ACC112 (cell line): ENCODE measurements around the gene SEL1L.
"Not testable (repeated sequence)": the region's sequence is repeated elsewhere in the genome, so short reads cannot be mapped to it uniquely, and the experiment has no call there.

Experiments
- H2AFZ ChIP-seq: fragments of 200-600 bp; sonication (generic); one replicate; pipeline ENCODE4 v1.6.0; 2017; ENCODE audit warnings: antibody characterized with exemption, low read length; ENCODE audit not compliant: unreplicated experiment
- H3K27ac ChIP-seq: fragments of 200-600 bp; sonication (generic); 2 replicates; pipeline ENCODE4 v1.5.1; 2014; ENCODE audit warnings: low read depth, mild to moderate bottlenecking, antibody characterized with exemption, low read length, moderate library complexity
- H3K27me3 ChIP-seq: fragments of 200-600 bp; sonication (generic); 2 replicates; pipeline ENCODE4 v1.6.1; 2014; ENCODE audit warnings: mild to moderate bottlenecking, antibody characterized with exemption, low read length, moderate library complexity, mixed read lengths; ENCODE audit not compliant: insufficient read depth
- H3K36me3 ChIP-seq: fragments of 200-600 bp; sonication (generic); 2 replicates; pipeline ENCODE4 v1.6.1; 2016; ENCODE audit warnings: mild to moderate bottlenecking, antibody characterized with exemption, low read length, moderate library complexity, mixed read lengths; ENCODE audit not compliant: insufficient read depth
- H3K4me1 ChIP-seq: fragments of 200-600 bp; sonication (generic); one replicate; pipeline ENCODE4 v1.6.1; 2016; ENCODE audit warnings: low read length, mixed read lengths; ENCODE audit not compliant: insufficient read depth, unreplicated experiment, control insufficient read depth
- H3K4me3 ChIP-seq: fragments of 200-600 bp; sonication (generic); 2 replicates; pipeline ENCODE4 v1.5.1; 2014; ENCODE audit warnings: mild to moderate bottlenecking, low read depth, low read length
- H3K79me2 ChIP-seq: fragments of 200-600 bp; sonication (generic); one replicate; pipeline ENCODE4 v1.6.0; 2016; ENCODE audit warnings: low read length; ENCODE audit not compliant: control insufficient read depth, unreplicated experiment, insufficient read depth

Gene SEL1L

GRCh38 chr14:81555684-81556083, 22.0 kb upstream of the SEL1L start:
- H3K4me1 ChIP-seq: no peaks in the 10 kb centered on the region
- H3K4me3 ChIP-seq: no peak overlapping the region
- H3K79me2 ChIP-seq: no peaks in the 10 kb centered on the region
- H3K27me3 ChIP-seq: no peaks in the 10 kb centered on the region
- H2AFZ ChIP-seq: no peak overlapping the region
- H3K36me3 ChIP-seq: no peaks in the 10 kb centered on the region
- H3K27ac ChIP-seq: no peak overlapping the region

GRCh38 chr14:81555051-81555450, 21.4 kb upstream of the SEL1L start:
- no peaks in the 10 kb centered on the region for H3K4me1 ChIP-seq
- H2AFZ ChIP-seq: no peak overlapping the region

GRCh38 chr14:81551471-81551870, 17.8 kb upstream of the SEL1L start:
- no peaks in the 10 kb centered on the region for H3K79me2 ChIP-seq
- no peak overlapping the region for H3K4me3 ChIP-seq

More at GRCh38 chr14:81555051-81555450, 21.4 kb upstream of the SEL1L start:
- no peaks in the 10 kb centered on the region for H3K36me3 ChIP-seq
- no peak overlapping the region for H3K4me3 ChIP-seq
- no peaks in the 10 kb centered on the region for H3K79me2 ChIP-seq
- H3K27me3 ChIP-seq: no peaks in the 10 kb centered on the region
- no peak overlapping the region for H3K27ac ChIP-seq

GRCh38 chr14:81550001-81550637, 16.5 kb upstream of the SEL1L start:
- H3K4me3 ChIP-seq: no peak overlapping the region
- H3K27ac ChIP-seq: no peak overlapping the region
- no peaks in the 10 kb centered on the region for H3K79me2 ChIP-seq
- H2AFZ ChIP-seq: no peak overlapping the region
- H3K36me3 ChIP-seq: no peaks in the 10 kb centered on the region
- H3K27me3 ChIP-seq: no peaks in the 10 kb centered on the region
- no peaks in the 10 kb centered on the region for H3K4me1 ChIP-seq

More at GRCh38 chr14:81551471-81551870, 17.8 kb upstream of the SEL1L start:
- H3K36me3 ChIP-seq: no peaks in the 10 kb centered on the region
- H2AFZ ChIP-seq: no peak overlapping the region
- H3K27me3 ChIP-seq: no peaks in the 10 kb centered on the region
- no peaks in the 10 kb centered on the region for H3K4me1 ChIP-seq
- H3K27ac ChIP-seq: no peak overlapping the region

- not testable (repeated sequence) for H3K4me1 ChIP-seq, H3K27ac ChIP-seq, H2AFZ ChIP-seq, H3K4me3 ChIP-seq, H3K36me3 ChIP-seq, H3K79me2 ChIP-seq
- peaks cover 17% of the 10 kb centered on the region for H3K27me3 ChIP-seq
These were observed 7.6 kb upstream of the SEL1L start for GRCh38 chr14:81541206-81541605.

- peaks cover 14% of the 10 kb centered on the region for H3K79me2 ChIP-seq
- H3K4me3 ChIP-seq: no peak overlapping the region
- H3K36me3 ChIP-seq: no peaks in the 10 kb centered on the region
- H3K4me1 ChIP-seq: peaks cover 7% of the 10 kb centered on the region
- H3K27me3 ChIP-seq: peaks cover 17% of the 10 kb centered on the region
- no peak overlapping the region for H2AFZ ChIP-seq
- H3K27ac ChIP-seq: no peak overlapping the region
These were observed 3.5 kb upstream of the SEL1L start for GRCh38 chr14:81537193-81537592.

- Histone ChIP-seq H3K27me3 (peaks cover 17% of the 10 kb centered on the region), H3K4me1 (peaks cover 9% of the 10 kb centered on the region), H2AFZ (no peak overlapping the region), H3K4me3 (no peak overlapping the region), H3K79me2 (peaks cover 23% of the 10 kb centered on the region), H3K27ac (no peak overlapping the region), H3K36me3 (no peaks in the 10 kb centered on the region)
These were observed 2.7 kb upstream of the SEL1L start for GRCh38 chr14:81536241-81536771.

GRCh38 chr14:81535396-81536164, 1.9 kb upstream of the SEL1L start:
- H3K4me1 ChIP-seq: peaks cover 9% of the 10 kb centered on the region
- H3K36me3 ChIP-seq: no peaks in the 10 kb centered on the region
- H3K27me3 ChIP-seq: peaks cover 17% of the 10 kb centered on the region
- no peak overlapping the region for H3K27ac ChIP-seq
- H3K4me3 ChIP-seq: no peak overlapping the region
- H3K79me2 ChIP-seq: peaks cover 27% of the 10 kb centered on the region
- H2AFZ ChIP-seq: no peak overlapping the region

- Histone ChIP-seq H3K79me2 (peaks cover 29% of the 10 kb centered on the region), H3K4me3 (peak overlapping the region; percentile 90), H3K27me3 (peaks cover 13% of the 10 kb centered on the region), H3K4me1 (peaks cover 15% of the 10 kb centered on the region), H2AFZ (peak overlapping the region; percentile 46), H3K27ac (no peak overlapping the region), H3K36me3 (no peaks in the 10 kb centered on the region)
These were observed 939 bp upstream of the SEL1L start for GRCh38 chr14:81534510-81535074.

GRCh38 chr14:81533212-81533535, 479 bp downstream of the SEL1L start:
- peak overlapping the region; percentile 68 for H2AFZ ChIP-seq
- H3K27me3 ChIP-seq: peaks cover 7% of the 10 kb centered on the region
- peaks cover 37% of the 10 kb centered on the region for H3K79me2 ChIP-seq
- peak overlapping the region; percentile 90 for H3K4me3 ChIP-seq
- no peak overlapping the region for H3K27ac ChIP-seq
- H3K36me3 ChIP-seq: no peaks in the 10 kb centered on the region
- peaks cover 21% of the 10 kb centered on the region for H3K4me1 ChIP-seq
